Kidney tubule cell (primary cell): ENCODE data around the gene ZMYM4.
"Not testable (repeated sequence)": the region's sequence is repeated elsewhere in the genome, so short reads cannot be mapped to it uniquely, and the experiment has no call there.

Experiments
- DNase-seq: peaks from one replicate; pipeline ENCODE4 v3.0.0-alpha.2; 2018; ENCODE audit warnings: low spot score

ZMYM4 gene

DNA sequence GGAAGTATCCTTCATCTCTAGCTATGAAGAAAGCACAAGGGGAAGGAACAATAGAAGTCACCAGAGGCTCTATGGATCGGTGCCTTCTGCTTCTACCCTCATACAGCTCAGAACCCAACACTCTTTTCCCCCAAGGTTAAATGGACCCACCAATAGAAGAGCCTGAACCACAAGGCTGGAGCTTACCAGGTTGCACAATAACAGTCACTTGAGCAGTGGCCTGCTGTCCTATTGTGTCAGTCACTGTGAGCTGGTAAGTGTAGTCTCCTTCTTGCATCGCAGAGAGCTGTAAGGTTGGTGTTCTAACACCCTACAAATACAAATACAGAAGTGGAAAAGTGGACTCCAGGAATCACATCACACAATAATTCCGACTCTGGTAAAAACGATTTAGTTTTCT, 185.7 kb downstream of the ZMYM4 start:
- DNase-seq = no peak

DNA sequence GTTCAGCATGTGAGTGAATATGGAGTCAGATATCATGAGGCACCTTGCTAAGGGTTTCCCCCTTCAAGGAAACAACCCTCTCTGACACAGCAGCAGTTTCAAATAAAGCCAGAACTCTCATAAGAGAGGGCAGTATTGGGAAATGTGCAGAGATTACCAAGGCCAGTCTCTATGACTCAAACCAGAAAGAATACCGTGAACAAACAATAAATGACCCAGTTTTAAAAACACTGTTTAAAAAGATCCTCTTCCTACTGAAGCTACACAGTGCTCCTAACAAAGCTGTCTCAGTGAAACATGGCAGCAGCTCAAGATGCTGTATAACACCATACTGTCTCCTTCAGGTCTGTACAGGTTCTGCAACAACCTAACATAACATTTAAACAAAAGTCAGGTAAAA, 186.1 kb downstream of the ZMYM4 start:
- no peak for DNase-seq

DNA sequence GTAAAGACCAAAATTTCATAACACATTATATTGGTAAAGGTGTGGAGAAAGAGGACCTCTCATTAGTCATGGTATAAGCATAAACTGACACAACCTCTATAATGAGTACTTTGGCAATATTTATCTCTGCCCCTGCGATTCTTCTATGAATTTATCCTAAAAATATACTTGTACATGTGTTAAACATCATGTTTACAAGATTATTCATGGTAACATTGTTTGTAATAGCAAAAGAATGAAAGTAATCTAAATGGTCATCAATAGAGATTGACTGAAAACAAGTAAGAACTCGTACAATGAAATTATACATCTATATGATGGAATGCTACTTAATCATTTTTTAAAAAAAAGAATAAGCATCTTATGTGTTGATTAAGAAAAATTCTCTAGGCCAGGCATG, 192.3 kb downstream of the ZMYM4 start:
- DNase-seq = no peak

DNA sequence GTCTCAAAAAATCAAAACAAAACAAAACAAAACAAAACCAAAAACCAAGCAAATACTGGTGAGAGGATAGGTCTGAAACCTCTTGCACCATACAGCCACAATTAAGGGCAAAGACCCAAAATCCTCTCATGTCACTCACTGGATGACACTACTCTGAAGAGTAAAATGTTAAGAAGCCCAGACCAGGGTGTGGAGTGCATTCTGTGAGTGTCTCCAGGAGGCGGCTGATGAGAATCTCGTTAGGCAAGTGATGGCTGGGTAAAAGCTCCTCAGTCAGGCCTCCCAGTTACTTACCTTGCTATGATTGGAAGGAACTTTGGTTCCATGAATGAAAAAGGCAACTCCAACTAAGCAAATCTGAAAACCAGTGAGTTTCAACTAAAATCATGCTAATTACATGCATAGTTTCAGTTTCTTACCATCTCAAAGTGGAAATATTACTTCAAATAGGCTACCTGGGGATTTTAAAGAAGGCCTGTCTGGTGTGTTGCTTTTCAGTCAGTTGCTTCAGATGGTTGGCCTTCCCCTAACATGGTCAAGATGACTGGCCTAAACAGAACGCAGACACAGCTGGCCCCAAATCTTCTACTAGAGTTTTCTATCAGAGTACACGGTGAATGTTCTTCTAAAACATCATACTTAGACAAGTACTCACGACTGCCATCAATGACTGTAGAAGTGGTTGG, 193.6 kb downstream of the ZMYM4 start:
- DNase-seq = no peak

DNA sequence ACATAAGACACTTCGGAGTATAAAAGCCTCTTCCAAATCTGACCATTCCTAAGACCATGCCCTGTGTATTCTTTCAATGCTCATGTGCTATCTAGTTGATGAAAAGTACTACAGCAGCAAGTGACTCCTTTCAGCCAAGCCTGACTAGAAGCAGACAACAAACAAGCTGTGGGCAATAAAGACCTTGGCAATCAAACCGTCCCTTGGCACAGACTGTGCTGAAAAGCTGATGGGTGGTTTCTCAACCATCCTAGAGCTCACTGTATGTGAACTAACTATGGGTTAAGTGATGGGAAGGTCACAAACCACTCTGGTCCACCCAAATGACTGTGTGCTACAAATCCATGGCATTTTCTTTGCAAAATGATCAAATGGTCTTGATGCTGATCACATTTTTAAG, 194.7 kb downstream of the ZMYM4 start:
- no peak for DNase-seq

DNA sequence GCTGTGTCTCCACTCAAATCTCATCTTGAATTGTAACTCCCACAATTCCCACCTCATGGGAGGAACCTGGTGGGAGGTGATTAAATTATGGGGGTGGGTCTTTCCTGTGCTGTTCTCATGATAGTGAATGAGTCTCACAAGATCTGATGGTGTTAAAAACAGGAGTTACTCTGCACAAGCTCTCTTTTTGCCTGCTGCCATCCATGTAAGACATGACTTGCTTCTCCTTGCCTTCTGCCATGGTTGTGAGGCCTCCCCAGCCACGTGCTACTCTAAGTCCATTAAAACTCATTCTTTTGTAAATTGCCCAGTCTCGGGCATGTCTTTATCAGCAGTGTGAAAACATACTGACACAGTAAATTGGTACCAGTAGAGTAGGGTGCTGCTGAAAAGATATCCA, 195.2 kb downstream of the ZMYM4 start:
- not testable (repeated sequence) for DNase-seq

DNA sequence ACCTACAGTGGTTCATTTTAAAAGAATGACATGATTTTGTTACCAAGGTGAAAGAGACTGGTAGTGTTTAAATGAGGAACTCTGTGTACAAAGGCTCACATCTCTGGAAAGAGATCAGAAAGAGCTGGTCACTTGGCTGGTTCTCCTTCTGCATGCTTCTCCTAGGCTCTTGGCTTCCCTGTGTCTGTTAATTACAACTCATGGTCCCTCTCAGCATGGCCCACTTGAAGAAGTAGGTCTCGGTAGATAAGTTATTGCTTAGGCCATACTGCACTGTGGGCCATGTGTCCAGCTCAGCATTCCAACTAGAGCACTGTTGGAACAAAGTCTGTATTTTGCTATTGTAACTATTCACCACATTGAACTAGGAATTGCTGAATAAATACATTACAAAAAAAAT, 197.6 kb downstream of the ZMYM4 start:
- no peak for DNase-seq

DNA sequence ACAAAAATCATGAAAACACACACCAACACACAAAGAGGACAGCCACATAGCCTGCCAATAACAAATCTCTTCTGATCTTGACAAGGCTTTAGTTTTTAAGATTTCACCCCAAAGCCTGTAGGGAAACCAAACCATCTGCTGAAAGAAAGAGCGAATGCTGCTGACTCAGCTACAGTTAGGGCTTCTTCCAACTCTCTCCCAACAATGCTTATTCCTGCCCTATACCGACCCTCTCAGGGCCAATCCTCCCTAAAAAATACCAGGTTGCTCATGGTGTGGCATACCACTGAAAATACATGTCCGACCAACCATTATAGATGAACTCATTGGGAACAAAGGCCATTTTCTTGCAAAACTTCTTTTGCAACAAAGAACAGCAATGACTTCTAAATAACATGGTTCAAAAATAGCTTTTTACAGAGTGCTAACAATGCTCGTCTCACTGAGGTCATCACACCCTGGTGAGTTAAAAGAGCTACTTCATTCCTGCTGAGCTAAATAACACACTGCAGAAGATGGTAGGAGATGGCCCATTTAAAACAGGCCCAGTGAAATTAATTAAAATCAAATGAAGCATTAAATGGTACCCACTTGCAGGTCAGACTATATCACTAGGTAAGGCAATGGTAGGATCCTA, 202.6 kb downstream of the ZMYM4 start:
- DNase-seq = no peak
